Type B pancreatic cell (in vitro differentiated cells): ENCODE data around the gene TSC22D4. TPM values are rescaled to one million over a fixed set of nuclear protein-coding genes. Genes with fewer than 3 reads are reported as not detected.

ENCODE experiments used
- DNase-seq: peaks from one replicate; pipeline ENCODE4 v3.0.0; 2021; ENCODE audit warnings: mixed read lengths; ENCODE audit not compliant: unreplicated experiment; ENCODE audit errors: extremely low spot score
- H3K27ac Mint-ChIP-seq: 2 replicates; pipeline ENCODE4 v1.8.0; 2021; ENCODE audit warnings: mild to moderate bottlenecking, mixed read lengths
- H3K27me3 Mint-ChIP-seq: 2 replicates; pipeline ENCODE4 v1.8.0; 2021; ENCODE audit warnings: mixed read lengths
- H3K36me3 Mint-ChIP-seq: 2 replicates; pipeline ENCODE4 v1.8.0; 2021; ENCODE audit warnings: mixed read lengths
- H3K4me1 Mint-ChIP-seq: one replicate; pipeline ENCODE4 v1.8.0; 2021; ENCODE audit warnings: mixed read lengths; ENCODE audit not compliant: unreplicated experiment
- H3K4me3 Mint-ChIP-seq: 2 replicates; pipeline ENCODE4 v1.8.0; 2021; ENCODE audit warnings: mild to moderate bottlenecking, mixed read lengths
- H3K9me3 Mint-ChIP-seq: 2 replicates; pipeline ENCODE4 v1.8.0; 2021; ENCODE audit warnings: mixed read lengths
- CTCF ChIP-seq: fragments of 200-600 bp; sonication (generic); conservative IDR thresholded peaks from 2 replicates; pipeline ENCODE4 v1.5.0; 2021; ENCODE audit warnings: antibody characterized with exemption, mild to moderate bottlenecking
- total RNA-seq: library from RNA; stranded (reverse); gene quantifications from 2 replicates; pipeline ENCODE4 v1.2.1, GENCODE V29; 2021; ENCODE audit warnings: low replicate concordance

Gene TSC22D4
- total RNA-seq, 1 donor from 2014 or later: 45.3 TPM

GRCh38 chr7:100517305-100517704, 38.3 kb upstream of the TSC22D4 start:
- no peaks in the 10 kb centered on the region for H3K9me3 Mint-ChIP-seq
- DNase-seq: no peak
- peaks cover 12% of the 10 kb centered on the region for H3K4me1 Mint-ChIP-seq
- no peak overlapping the region for H3K4me3 Mint-ChIP-seq
- TF ChIP-seq CTCF: no peak
- no peak overlapping the region for H3K27ac Mint-ChIP-seq
- no peaks in the 10 kb centered on the region for H3K36me3 Mint-ChIP-seq
- no peaks in the 10 kb centered on the region for H3K27me3 Mint-ChIP-seq

- Mint-ChIP-seq H3K9me3 (no peaks in the 10 kb centered on the region), H3K36me3 (no peaks in the 10 kb centered on the region), H3K4me3 (no peak overlapping the region), H3K27ac (peak overlapping the region; percentile 41), H3K4me1 (peaks cover 12% of the 10 kb centered on the region), H3K27me3 (no peaks in the 10 kb centered on the region)
- DNase-seq: no peak
- TF ChIP-seq CTCF: no peak
Observed at GRCh38 chr7:100516135-100516812, 37.3 kb upstream of the TSC22D4 start.

GRCh38 chr7:100515072-100515532, 36.1 kb upstream of the TSC22D4 start:
- Mint-ChIP-seq H3K4me1 (peaks cover 12% of the 10 kb centered on the region), H3K36me3 (no peaks in the 10 kb centered on the region), H3K9me3 (no peaks in the 10 kb centered on the region), H3K27me3 (no peaks in the 10 kb centered on the region), H3K27ac (peak overlapping the region; percentile 43), H3K4me3 (no peak overlapping the region)
- TF ChIP-seq CTCF: no peak
- DNase-seq: no peak

GRCh38 chr7:100513212-100513810, 34.3 kb upstream of the TSC22D4 start:
- peaks cover 12% of the 10 kb centered on the region for H3K4me1 Mint-ChIP-seq
- no peaks in the 10 kb centered on the region for H3K27me3 Mint-ChIP-seq
- H3K27ac Mint-ChIP-seq: no peak overlapping the region
- TF ChIP-seq CTCF: no peak
- DNase-seq: no peak
- no peaks in the 10 kb centered on the region for H3K9me3 Mint-ChIP-seq
- H3K4me3 Mint-ChIP-seq: no peak overlapping the region
- no peaks in the 10 kb centered on the region for H3K36me3 Mint-ChIP-seq

- H3K4me3 Mint-ChIP-seq: no peak overlapping the region
- H3K4me1 Mint-ChIP-seq: peaks cover 8% of the 10 kb centered on the region
- H3K36me3 Mint-ChIP-seq: no peaks in the 10 kb centered on the region
- no peaks in the 10 kb centered on the region for H3K27me3 Mint-ChIP-seq
- H3K27ac Mint-ChIP-seq: no peak overlapping the region
- no peak for DNase-seq
- no peaks in the 10 kb centered on the region for H3K9me3 Mint-ChIP-seq
- no peak for TF ChIP-seq CTCF
Observed at GRCh38 chr7:100510437-100511239, 31.6 kb upstream of the TSC22D4 start.
